Esophagus muscularis mucosa (tissue), 3 donors: ENCODE data around the gene CUL4A.

ENCODE experiments used
- CTCF ChIP-seq, 3 experiments: fragments of 200-600 bp in 2 of 3; fragments of 450-650 bp in 1 of 3; sonication (generic) in 2 of 3; IDR thresholded peaks; one replicate each; pipeline ENCODE4 v1.5.1; 2017 to 2019; ENCODE audit warnings: antibody characterized with exemption in 3 of 3, mild to moderate bottlenecking in 2 of 3, moderate library complexity in 1 of 3
- POLR2A ChIP-seq: fragments of 450-650 bp; IDR thresholded peaks from one replicate; pipeline ENCODE4 v1.6.1; 2017; ENCODE audit warnings: antibody characterized with exemption, moderate library complexity, mild to moderate bottlenecking, low read depth

GRCh38 chr13:113260996-113261395 lies 51.6 kb downstream of the CUL4A start:
- TF ChIP-seq CTCF (IDR thresholded peaks at IDR 0.05): no peak
- no peak for TF ChIP-seq POLR2A
